Parathyroid adenoma (tissue), 2 donors: ENCODE data around the gene TCF4.

Experiments
- H2AFZ ChIP-seq: fragments of 300-600 bp; sonication (generic); one replicate; pipeline ENCODE4 v1.7.0; 2017; ENCODE audit warnings: antibody characterized with exemption, mild to moderate bottlenecking
- H3K27ac ChIP-seq: fragments of 300-600 bp; sonication (generic); one replicate; pipeline ENCODE4 v1.7.0; 2017
- H3K27me3 ChIP-seq: fragments of 300-600 bp; sonication (generic); one replicate; pipeline ENCODE4 v1.7.0; 2017; ENCODE audit warnings: low read length; ENCODE audit not compliant: control insufficient read depth, insufficient read depth
- H3K36me3 ChIP-seq: fragments of 300-600 bp; sonication (generic); one replicate; pipeline ENCODE4 v1.7.0; 2017; ENCODE audit warnings: low read length; ENCODE audit not compliant: control insufficient read depth, insufficient read depth
- H3K4me1 ChIP-seq: fragments of 300-600 bp; sonication (generic); one replicate; pipeline ENCODE4 v1.7.0; 2017; ENCODE audit warnings: control low read depth
- H3K4me2 ChIP-seq: fragments of 300-600 bp; sonication (generic); one replicate; pipeline ENCODE4 v1.7.0; 2017; ENCODE audit warnings: low read length
- H3K4me3 ChIP-seq: fragments of 300-600 bp; sonication (generic); one replicate; pipeline ENCODE4 v1.7.0; 2017; ENCODE audit warnings: low read depth, low read length
- H3K79me2 ChIP-seq: fragments of 300-600 bp; sonication (generic); one replicate; pipeline ENCODE4 v1.7.0; 2017; ENCODE audit warnings: control low read depth
- H3K9ac ChIP-seq: fragments of 300-600 bp; sonication (generic); one replicate; pipeline ENCODE4 v1.7.0; 2017; ENCODE audit warnings: mild to moderate bottlenecking
- H3K9me3 ChIP-seq: fragments of 300-600 bp; sonication (generic); one replicate; pipeline ENCODE4 v1.7.0; 2017; ENCODE audit warnings: low read length; ENCODE audit not compliant: control insufficient read depth
- TF ChIP-seq, protein P1 (sequence below): fragments of 300-600 bp; sonication (generic); IDR thresholded peaks from one replicate; pipeline ENCODE4 v1.7.0; 2017; ENCODE audit warnings: antibody characterized with exemption, mild to moderate bottlenecking
- donor health status: primary hyperparathyroidism.

Gene TCF4

DNA sequence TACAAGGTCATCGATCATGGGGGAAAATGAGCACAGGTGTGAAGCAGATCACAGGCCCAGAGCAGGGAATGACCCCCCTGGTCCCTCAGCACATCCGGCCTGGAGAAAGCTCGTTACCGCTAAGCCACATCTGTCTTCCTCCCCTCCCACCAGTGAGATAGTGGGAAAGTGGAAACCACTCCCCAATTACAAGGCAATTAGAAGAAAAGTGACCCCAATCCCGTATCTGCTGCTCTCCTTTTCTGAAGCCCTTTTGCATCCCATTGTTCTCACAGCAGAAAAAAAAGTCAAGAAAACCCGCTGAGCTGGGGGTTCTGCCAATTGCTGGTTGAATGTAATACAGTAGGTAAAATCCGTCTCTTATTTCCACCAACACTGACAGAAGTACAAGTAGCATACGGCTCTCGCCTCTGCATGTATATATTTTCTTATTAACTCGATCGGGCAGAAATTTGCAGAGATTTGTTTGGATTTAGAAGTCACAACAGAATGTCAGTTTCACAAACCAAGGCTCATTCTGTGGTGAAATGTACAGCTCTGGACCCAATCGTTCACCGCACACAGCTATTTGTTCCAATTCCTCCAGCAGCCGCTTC lies 287.0 kb downstream of the TCF4 start:
- Histone ChIP-seq H3K27me3 (no peaks in the 10 kb centered on the region), H3K9me3 (no peaks in the 10 kb centered on the region), H3K4me1 (no peaks in the 10 kb centered on the region), H3K36me3 (no peaks in the 10 kb centered on the region), H3K4me3 (no peak overlapping the region), H3K4me2 (no peak overlapping the region), H3K9ac (no peak overlapping the region), H2AFZ (no peak overlapping the region), H3K79me2 (peaks cover 5% of the 10 kb centered on the region), H3K27ac (no peak overlapping the region)
- TF ChIP-seq, protein P1, sequence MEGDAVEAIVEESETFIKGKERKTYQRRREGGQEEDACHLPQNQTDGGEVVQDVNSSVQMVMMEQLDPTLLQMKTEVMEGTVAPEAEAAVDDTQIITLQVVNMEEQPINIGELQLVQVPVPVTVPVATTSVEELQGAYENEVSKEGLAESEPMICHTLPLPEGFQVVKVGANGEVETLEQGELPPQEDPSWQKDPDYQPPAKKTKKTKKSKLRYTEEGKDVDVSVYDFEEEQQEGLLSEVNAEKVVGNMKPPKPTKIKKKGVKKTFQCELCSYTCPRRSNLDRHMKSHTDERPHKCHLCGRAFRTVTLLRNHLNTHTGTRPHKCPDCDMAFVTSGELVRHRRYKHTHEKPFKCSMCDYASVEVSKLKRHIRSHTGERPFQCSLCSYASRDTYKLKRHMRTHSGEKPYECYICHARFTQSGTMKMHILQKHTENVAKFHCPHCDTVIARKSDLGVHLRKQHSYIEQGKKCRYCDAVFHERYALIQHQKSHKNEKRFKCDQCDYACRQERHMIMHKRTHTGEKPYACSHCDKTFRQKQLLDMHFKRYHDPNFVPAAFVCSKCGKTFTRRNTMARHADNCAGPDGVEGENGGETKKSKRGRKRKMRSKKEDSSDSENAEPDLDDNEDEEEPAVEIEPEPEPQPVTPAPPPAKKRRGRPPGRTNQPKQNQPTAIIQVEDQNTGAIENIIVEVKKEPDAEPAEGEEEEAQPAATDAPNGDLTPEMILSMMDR = no peak

GRCh38 chr18:55300421-55300935 lies 287.5 kb downstream of the TCF4 start:
- no peak overlapping the region for H3K4me3 ChIP-seq
- H3K9me3 ChIP-seq = no peaks in the 10 kb centered on the region
- H3K9ac ChIP-seq = no peak overlapping the region
- H3K27ac ChIP-seq = no peak overlapping the region
- H3K27me3 ChIP-seq = no peaks in the 10 kb centered on the region
- TF ChIP-seq, protein P1 = no peak
- no peak overlapping the region for H2AFZ ChIP-seq
- peaks cover 5% of the 10 kb centered on the region for H3K79me2 ChIP-seq
- H3K4me1 ChIP-seq = peaks cover 3% of the 10 kb centered on the region
- no peak overlapping the region for H3K4me2 ChIP-seq
- H3K36me3 ChIP-seq = no peaks in the 10 kb centered on the region

DNA sequence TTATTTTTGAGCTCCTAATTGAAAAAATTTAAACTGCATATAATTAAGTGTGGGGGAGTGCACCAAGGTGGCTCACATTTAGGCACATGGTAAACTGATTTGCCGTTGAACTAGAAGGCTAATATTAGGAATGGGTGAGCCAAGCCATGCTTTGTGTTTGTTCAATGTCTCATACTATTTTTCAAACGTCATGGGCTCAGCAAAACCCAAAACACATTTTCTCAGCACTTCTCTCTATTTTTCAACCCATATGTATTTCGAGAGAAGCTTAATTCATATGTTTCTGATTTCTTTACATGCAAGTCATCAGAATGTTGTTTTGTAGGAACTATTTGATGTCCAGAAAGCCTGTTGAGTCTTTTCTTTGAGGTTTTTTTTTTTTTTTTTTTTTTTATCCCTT lies 291.2 kb downstream of the TCF4 start:
- Histone ChIP-seq H3K4me1 (peaks cover 3% of the 10 kb centered on the region), H3K27ac (no peak overlapping the region)

DNA sequence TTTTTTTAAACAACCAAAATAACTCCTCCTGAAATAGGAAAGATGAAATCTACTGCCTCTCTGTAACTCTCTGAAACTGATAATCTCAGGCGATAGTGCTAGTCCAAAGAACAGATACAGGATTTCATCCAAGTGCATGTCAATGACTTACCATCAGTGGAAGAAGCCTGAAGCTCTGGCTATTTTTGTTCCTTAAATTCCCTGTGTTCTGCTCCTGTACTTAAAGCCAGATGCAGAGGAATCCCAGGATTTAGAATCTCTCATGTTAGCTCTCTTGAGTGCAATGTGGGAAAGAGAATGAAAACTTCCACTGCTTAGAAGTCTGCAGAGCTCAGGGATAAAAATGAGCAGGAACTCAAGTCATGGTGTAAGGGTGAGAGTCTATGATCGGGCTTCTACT lies 291.9 kb downstream of the TCF4 start:
- peaks cover 3% of the 10 kb centered on the region for H3K4me1 ChIP-seq
- no peaks in the 10 kb centered on the region for H3K27me3 ChIP-seq
- H2AFZ ChIP-seq = no peak overlapping the region
- no peak overlapping the region for H3K27ac ChIP-seq
- TF ChIP-seq, protein P1 = no peak
- no peak overlapping the region for H3K4me2 ChIP-seq
- no peak overlapping the region for H3K4me3 ChIP-seq
- H3K36me3 ChIP-seq = no peaks in the 10 kb centered on the region
- H3K79me2 ChIP-seq = peaks cover 3% of the 10 kb centered on the region
- no peaks in the 10 kb centered on the region for H3K9me3 ChIP-seq
- H3K9ac ChIP-seq = no peak overlapping the region

More for the DNA sequence above, 291.2 kb downstream of the TCF4 start:
- TF ChIP-seq, protein P1 = no peak
- no peaks in the 10 kb centered on the region for H3K27me3 ChIP-seq
- no peak overlapping the region for H3K9ac ChIP-seq
- no peak overlapping the region for H2AFZ ChIP-seq
- no peak overlapping the region for H3K4me3 ChIP-seq
- H3K9me3 ChIP-seq = no peaks in the 10 kb centered on the region
- peaks cover 3% of the 10 kb centered on the region for H3K79me2 ChIP-seq
- no peaks in the 10 kb centered on the region for H3K36me3 ChIP-seq
- no peak overlapping the region for H3K4me2 ChIP-seq

DNA sequence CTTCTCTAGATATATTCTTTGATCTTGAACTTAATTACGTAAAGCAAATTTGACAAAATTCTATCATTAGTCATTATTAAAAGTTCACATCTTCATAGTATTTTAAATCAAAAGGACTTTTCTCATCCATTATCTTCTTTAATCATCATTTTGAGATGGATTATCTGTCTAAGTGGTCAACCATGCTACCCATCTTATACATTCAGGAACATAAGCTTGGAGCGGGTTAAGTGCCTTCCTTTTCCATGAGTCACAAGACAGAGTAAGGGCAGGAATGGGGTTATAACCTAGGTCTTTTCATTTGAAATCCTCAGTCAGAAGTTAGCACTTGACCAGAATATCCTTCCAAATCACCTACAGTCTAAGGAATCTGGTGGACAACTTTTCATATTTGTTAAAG lies 297.1 kb downstream of the TCF4 start:
- TF ChIP-seq, protein P1 = no peak
- H3K27me3 ChIP-seq = no peaks in the 10 kb centered on the region
- H3K9me3 ChIP-seq = no peaks in the 10 kb centered on the region
- H3K27ac ChIP-seq = no peak overlapping the region
- peaks cover 4% of the 10 kb centered on the region for H3K79me2 ChIP-seq
- no peak overlapping the region for H3K9ac ChIP-seq
- no peaks in the 10 kb centered on the region for H3K36me3 ChIP-seq
- H3K4me3 ChIP-seq = no peak overlapping the region
- H2AFZ ChIP-seq = no peak overlapping the region
- peaks cover 3% of the 10 kb centered on the region for H3K4me1 ChIP-seq
- no peak overlapping the region for H3K4me2 ChIP-seq
